GM19468 (cell line): Measurements from ENCODE around the gene SACM1L.

Experiments used
- ATAC-seq: cut with Tn5 transposase; IDR thresholded peaks from one replicate; pipeline ENCODE4 v1.9.1; 2021; ENCODE audit warnings: mild to moderate bottlenecking, moderate library complexity, moderate number of reproducible peaks; ENCODE audit not compliant: unreplicated experiment; ENCODE audit errors: extremely low read depth

Gene SACM1L

DNA sequence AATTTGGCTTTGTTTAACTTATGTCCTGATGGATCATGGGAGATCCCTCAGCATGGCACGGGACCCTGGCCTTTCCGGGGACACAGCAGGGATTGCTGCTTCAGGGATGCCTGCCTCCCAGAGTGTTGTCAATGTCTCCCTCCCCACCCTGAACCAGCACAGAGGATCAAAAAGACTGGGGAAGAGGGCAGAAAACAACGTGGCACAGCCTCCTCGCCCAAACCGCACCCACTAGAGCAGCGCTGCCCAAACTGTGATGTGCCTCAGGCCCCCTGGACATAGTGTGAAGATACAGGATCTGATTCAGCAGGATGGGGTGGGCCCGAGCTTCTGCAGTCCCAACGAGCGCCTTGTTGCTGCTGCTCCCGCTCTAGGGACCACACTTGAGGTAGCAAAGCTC, 72.6 kb downstream of the SACM1L start:
- no peak for ATAC-seq

DNA sequence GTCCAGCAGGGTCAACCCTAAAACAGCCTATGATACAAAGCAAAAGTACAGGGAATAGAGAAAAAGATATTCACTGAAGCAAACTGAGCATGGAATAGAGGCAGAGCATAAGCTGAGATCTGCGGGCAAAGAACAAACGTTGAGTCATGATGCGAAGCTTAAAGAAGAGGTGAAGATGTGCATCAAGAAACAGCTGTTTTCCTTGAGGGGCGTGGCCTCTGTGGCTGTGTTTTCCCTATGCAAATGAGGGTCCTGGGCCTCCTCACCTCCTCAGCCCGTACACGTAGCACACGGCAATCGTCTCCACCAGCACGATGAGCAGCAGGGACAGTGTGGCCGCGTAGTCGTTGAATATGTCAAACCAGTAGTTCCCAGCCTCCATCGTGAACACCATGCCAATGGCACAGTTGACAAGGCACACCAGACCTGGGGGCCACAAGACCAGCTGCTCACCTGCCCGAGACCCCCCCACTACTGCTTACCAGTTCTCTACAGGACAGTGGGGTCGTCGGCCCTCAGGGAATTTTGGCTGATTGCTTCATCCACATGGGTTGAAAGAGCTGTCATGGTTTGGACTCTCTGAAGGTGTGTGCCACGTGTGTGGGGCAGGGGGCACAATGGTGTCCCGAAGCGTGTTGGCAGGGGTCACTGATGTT, 73.6 kb downstream of the SACM1L start:
- ATAC-seq = no peak

DNA sequence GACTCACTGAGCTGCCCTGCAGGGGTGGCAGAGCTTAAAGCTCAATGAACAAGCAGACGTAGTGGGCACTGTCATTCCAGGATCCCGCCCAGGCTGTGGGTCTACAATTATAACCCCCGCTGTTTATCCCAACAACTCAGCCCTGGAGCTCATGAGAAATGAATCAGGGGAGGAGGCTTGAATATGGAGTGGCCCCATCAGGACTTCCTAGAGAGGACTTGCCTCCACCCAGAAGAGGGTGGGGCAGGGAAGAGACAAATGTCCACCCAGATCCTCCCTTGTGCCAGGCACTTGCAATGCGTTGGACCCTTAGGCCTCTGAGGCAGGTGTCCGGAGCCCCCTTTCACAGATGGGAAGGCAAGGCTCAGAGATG, 74.1 kb downstream of the SACM1L start:
- ATAC-seq = no peak

DNA sequence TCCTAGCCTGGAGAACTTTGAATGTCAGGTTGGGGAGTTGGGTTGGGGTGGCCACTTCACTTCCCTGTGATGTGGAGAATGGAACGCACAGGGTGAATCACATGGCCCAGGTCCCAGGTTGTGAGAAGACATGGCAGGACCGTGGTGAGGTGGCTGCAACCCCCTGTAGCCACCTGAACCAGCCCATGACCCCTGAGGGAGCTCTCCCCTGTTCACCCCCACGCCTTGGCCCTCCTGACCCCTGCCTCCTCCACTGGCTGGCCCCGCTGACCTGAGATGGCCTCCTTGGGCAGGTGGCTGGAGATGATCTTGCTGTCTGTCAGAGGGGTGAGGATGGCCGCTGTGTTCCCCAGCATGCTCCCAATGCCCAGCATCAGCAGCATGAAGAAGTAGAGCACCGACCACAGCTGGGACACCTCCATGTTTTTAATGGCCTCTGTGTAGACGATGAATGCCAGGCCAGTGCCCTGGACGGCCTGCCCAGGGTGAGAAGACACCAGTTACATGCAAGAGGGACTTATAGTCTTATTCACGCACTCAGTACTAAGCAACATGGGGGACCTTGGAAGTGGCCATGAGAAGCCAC, 76.2 kb downstream of the SACM1L start:
- ATAC-seq = no peak

DNA sequence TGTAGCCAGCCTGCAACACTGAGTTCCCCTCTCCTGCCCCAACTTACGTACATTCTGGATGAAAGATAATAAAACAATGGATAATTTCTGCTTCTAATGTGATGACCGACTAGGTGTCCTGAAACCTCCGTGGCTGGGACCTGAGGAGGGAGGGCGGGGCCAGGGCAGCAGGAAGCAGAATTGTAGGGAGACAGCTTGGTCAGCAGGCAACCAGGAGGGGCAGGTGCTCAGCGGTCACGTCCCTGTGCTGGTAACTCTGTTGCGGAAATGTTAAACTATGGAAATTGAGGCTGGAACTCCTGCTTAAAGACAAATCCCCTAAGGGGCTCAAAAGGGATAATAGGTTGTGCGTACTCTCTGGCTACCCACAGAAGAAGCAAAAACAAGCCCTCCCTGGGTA, 76.8 kb downstream of the SACM1L start:
- ATAC-seq = no peak

DNA sequence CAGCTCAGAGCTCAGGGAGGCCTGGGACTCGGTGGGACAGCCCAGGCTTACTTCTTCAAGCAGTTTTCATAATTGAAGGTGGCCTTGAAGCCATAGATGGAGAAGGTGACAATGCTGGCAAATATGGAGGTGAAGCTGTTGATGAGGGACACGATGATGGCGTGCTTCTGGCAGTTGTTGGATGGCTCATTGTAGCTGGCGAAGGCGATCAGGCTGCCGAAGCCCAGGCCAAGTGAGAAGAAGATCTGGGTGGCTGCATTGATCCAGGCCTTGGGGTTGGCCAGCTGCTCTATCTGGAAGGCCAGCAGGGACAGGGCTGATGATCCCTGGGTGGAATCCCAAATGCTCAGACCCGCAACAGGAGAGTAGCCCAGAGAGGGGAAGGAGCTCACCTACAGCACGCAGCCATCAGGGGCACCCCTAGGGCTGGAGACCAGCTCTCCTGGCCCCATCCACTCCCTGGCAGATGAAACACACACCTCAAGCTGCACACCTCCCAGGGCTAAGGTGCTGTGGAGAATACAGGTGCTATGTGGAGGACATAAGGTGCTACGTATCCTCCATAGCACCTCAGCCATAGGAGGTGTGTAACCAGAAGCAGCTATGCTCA, 82.1 kb downstream of the SACM1L start:
- ATAC-seq = no peak

DNA sequence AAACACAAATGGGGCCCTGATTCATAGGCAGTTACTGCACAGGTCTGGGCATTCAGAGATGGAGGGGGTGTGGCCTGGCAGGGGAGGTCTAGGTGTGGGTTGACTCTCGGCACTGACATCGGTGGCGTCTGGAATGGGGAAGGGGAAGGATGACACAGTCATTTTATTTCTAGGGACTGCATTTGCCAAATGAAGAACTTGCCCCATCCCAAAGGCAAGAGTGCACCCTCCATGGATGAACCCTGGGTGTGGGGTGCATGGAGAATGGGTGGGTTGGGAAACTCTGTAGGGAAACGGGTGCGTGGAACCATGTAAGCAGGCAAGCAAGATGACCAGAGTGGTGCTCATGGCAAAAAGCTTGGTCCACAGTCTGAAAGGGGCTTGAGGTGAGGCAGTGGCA, 82.6 kb downstream of the SACM1L start:
- no peak for ATAC-seq

DNA sequence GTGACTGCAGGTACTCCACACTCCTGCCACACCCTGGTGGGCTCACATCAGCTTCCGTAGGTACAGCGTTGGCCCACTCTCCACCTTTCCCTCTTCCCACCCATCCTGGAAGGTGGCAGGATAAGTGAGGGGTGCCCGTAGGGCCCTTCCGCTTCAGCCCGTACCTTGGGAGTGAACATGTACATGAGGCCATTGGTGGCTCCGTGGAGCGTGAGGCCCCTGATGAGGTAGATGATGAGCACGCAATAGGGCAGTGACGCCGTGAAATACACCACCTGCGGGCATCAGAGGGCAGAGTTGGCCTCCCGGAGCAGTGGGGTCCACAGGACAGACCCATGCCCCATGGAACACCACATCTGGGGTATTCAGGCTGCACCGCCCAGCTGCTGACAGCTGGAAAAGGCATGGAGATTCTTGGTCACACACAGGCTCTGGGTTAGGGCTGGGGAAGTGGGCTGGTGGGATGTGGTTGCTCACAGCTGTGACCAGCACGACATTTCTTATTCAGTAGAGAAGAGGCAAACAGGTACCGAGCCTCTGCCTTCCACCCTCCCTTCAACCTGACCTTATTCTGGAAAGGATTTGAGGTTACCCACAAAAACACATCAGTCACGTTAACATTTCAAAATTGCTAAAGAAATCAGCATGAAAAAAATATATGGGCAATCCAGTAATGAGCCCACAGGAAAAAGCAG, 83.3 kb downstream of the SACM1L start:
- ATAC-seq = no peak

DNA sequence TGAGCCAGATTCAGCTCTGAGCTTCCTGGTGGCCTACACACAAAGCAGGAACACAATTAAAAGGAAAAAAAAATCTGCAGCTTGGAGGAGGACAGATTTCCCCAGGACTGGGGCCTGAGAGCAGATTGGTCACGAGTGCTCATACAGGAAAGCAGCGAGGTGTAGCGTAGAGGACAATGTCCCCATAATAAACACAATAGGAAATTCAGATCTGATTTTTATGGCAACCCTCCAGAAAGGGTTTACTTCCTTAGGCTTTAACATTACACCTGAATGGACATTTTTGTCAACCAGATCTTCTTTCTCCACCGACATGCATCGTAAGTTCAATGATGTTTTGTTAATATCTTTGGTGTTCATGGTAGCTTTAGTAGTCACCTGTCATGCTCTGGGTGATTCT, 83.9 kb downstream of the SACM1L start:
- no peak for ATAC-seq

DNA sequence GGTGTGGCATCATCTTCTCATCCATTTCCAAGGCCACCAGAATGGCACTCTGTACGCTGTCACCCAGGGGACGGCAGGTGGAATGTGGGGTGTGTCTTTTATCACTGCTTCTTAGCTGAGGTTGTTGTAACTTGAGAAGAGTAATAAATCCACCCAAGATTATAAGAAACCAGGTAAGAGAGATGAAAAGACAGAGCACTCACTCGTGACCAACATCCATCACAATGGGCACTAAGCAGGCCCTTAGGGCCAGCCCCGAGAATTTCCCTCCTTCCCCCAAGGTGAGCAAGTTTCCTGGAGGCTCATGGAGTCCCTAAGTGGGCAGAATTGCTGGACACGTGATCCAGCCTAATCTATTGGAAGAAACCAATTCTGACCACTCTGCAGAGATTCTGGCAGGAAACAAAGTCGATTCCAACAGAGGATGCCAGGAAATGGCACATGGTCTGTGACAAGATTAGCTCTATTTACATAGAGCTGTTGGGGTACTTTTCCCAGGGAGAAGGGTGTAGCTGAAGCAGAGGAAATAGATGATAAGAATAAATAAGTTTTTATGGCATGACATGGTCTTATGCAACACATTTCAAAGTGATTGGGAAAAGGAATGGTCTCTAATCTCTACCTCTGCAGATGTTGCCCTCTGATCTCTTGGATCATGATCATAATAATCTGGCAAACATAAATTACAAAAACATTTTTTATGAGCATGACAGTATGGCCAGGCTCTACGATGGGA, 84.7 kb downstream of the SACM1L start:
- ATAC-seq = no peak

DNA sequence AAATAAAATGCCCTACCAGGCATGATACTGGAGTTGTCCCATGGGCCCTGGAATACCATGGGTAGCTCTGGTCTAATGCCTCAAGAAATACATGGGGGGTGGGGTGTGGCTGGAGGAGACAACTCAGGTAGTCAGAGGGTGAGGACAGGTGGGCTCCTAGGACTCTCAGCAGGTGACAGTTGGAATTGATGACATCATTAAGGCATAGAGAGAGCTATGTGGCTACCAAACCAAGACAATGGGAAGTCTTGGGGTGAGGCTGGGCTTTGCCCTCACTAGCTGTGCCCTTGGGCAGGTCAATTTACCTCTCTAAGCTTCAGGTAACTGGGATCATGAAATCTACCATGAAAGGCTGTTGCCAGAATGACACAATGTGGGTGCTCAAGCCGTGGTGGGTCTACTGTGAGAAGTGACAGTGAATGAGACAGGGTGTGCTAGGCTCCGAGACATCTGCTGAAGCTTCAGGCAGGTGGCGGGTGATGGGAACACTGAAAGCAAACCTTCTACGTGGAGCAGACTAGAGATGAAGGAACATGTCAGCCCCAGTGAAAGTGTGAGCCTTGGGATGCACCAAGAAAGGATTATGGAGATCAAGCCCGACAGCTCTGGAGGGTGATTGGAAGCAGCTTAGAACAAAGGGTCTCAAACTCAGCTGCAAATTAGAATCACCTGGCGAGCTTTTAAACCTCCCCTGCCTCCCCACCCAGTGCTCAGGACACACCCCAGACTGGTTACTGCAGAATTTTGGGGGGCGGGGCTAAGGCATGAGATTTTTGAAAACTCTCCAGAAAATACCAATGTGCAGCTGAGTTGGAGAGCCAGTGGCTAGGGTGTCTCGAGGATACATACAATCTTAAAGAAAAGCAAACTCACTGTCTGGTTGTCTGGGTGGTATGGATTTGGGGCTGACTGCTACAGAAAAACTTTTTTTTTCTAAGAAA, 85.7 kb downstream of the SACM1L start:
- no peak for ATAC-seq

DNA sequence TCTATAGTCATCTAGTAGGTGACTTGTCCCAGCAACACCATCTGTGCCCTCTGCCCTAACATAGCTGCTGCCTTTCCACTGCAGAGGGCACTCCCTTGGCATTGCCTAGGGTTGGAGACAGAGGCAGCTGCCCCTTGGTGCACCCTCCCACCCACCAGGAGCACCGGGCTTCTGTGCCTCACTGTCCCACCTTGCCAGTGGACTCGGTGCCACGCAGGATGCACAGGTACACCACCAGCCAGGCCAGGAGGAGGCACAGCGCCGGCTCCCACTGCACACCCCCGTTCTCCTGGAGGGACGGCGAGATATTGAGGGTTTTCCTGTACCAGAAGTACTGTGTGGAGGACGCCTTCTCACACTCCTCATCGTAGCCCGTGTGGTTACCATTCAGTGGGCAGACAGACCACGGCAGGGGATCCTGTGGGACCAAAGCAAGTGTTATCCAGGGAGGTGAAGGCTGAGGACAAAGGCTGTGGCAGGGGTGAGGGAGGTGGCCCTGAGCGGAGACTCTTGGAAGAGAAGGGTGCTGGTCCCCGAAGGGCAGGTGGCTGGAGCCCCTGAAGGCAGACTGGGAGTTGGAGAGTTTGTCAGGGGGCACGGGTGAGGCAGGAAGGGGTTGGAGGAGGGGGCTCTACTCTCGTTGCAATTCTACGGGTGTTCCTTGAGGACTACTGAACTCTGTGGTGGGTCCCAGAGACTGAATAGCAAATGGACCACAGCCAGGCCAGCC, 86.5 kb downstream of the SACM1L start:
- no peak for ATAC-seq

DNA sequence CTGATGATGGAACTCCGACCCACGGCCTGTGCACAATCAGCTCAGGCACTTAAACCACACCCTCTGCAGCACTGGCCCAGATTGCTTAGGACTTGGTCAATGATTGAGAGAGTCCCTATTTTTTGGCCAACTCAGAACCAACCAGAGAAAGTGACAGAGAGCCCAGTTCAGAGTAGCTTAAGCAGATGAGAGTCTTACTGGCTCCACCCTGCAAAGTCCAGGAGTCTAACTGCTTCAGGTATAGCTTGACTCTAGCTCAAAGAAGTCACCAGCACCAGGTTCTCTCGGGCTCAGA, 87.1 kb downstream of the SACM1L start:
- ATAC-seq = no peak

DNA sequence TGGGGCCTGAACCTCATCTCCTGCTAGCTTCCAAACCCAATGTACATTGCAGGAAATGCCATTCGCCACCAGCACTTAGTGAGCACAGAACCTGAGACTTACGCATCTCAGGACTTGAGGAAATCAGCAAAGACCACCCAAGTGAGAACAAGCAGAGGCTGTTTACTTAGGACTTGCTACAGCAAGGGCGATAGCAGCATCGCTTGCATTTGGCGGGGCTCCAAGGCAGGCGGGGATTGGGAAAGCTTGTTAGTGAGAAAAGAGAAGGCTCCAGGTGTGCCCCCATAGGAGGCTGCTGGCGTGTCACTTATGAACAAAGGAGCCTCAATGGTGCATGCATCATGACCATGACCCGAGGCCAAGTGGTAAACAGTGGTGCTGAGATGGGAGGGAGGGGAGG, 87.4 kb downstream of the SACM1L start:
- no peak for ATAC-seq

DNA sequence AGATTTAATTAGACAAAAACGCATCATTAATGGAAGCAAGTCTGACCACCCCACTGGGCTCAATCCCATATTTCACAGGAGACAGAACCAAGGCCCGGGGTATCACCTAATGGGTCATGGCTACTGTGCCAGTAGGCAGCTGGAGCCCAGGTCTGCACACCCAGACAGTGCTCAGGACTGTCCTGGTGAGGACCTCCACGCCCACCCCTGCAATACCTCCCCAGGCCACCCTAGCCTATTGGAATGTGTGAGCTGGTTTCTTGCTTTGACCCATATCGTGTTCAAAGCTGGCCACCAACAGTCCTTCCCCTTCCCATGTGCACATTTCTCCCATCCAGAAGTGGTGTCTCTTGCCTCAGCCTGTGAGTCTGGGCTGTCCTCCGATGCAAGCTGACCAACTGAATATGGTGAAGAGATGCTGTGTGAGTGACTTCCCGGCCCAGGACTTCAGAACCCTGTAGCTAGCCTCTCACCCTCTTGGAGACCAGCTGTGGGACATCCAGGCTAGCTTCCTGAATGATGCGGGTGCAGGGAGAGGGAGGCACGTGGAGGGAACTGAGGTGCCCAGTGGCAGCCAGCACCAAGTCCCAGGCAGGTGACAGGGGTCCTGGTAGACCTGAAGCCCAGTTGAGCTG, 88.0 kb downstream of the SACM1L start:
- ATAC-seq = no peak

DNA sequence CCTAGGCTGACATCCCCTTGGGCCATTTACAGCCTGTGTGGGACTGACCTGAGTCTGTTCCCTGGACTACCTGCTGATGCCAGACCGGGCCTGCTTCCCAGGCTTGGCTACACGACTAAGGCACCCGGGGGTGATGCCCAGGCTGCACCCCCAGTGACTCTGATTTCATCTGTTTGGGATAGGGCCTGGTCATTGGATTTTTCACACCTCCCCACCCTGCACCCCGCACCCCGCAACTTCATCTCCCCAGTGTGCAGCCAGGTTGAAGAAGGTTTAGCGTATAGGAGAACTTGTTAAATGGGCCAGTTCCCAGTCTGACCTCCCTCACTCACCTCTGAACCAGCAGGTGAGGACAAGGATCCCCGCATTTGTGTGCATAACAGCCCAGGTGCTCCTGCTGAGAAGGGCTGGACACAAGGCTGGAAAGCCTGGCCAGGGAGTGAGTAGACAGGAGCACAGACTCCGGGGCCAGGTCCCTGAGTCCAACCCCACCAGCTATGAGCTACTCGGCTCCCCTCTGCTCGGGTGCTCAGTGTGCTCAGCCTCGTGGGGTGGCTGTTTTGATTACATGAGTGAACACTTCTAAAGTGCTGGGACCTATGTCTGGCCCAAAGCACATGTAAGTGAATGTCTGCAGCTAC, 88.7 kb downstream of the SACM1L start:
- ATAC-seq = no peak

DNA sequence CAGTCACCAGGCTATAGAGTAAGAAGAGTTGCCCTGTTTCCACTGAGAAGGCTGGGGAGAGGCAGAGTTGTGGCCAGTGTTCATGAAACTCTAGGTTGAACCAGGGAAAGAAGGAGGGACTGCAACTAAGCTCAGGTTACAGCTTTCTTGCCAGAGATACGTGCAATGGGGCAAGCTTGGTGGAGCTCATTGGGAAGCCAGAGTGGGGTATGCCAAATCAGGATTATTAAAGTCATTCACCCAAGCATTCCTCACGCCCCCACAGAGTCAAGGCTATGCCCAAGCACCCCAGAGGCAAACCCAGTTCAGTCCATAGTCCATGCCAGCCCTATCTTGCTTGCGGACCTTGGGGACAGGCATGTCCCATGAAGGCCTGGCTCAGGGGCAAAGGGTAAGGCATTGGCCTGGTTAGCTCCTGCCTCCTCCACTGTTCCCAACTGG, 89.6 kb downstream of the SACM1L start:
- ATAC-seq = no peak
